GM21423 (cell line): Measurements from ENCODE around the gene CDH2.

ENCODE experiments used
- ATAC-seq: cut with Tn5 transposase; IDR thresholded peaks from one replicate; pipeline ENCODE4 v1.9.1; 2021; ENCODE audit warnings: mild to moderate bottlenecking, moderate library complexity; ENCODE audit not compliant: unreplicated experiment

The CDH2 gene

DNA sequence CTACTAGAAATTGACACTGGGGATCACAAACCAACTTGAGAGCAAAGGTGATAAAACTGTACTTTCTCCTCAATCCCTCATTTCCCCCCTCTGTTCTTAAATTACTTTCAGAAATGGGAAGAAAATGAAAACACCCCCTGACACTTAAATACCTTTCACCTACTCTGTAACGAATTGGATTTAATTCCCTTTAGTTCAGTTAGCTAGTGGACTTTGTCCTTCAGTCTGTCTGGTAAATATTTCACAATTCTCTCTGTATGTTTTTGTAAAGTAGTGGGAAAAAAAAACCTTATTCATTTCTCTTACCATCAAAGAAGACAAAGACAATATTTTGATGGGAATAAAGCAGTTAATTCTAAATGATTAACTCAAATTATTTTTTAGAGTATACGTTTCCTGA, 85.7 kb downstream of the CDH2 start:
- ATAC-seq, result no peak

DNA sequence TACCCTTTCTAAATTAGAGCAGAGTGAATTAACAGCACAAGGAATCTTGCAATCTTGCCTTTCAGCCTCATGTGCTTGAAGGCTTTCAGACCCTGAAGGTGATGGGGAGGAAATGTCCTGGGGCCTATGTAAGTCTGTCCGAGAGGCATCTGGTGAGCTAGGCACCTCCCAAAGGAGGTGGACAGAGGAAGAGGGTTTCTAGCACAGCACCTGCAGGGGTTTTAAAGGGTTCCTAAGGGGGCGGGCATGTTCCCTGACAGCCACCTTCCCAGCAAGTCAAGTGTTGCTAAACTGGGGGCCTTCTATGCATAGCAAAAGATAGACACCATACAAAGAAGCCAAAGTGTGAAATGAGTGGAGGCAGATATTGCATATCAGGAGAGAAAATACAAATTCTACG, 88.5 kb downstream of the CDH2 start:
- no peak for ATAC-seq

GRCh38 chr18:28086670-28087552, 90.0 kb downstream of the CDH2 start:
- ATAC-seq, result no peak

GRCh38 chr18:28081516-28081915, 95.4 kb downstream of the CDH2 start:
- ATAC-seq, result no peak

DNA sequence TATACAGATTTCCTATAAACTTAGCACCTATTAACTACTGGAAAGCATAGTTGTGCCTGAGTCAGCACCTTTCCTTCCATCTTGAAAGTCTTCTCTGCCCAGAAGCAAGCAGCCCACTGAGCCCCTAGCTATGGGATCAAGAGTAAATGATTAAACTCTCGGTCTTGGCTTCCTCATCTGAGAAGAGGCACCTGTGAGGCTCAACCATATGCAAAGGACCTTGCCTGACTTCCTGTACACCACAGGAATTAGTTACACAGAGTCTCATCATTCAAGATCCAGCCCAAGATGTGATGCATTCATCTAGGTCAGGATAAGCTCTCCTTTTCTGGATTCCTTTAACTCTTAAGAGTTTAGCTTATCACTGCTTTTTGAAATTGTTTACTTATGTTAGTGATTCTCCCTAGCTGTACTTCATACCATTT, 96.0 kb downstream of the CDH2 start:
- no peak for ATAC-seq

DNA sequence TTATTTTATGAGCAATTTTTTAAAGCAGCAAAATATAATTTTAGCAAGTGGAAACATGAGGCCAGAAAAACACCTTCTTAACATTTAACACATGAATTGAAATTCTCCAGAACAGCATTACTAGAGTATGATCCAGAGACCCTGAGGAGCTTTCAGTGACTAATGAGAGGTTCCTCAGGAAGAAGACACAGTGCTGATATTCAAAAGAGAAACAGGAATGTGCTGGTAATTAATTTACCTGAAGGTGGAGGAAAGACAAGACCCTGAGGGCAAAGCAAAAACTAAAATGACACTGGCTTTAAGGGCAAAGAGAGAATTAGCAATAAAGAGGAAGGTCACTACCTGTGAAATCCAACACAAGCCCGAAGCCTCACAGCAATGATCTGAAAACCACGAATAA, 97.0 kb downstream of the CDH2 start:
- no peak for ATAC-seq

- no peak for ATAC-seq
These were observed 98.1 kb downstream of the CDH2 start for GRCh38 chr18:28078849-28079248.

DNA sequence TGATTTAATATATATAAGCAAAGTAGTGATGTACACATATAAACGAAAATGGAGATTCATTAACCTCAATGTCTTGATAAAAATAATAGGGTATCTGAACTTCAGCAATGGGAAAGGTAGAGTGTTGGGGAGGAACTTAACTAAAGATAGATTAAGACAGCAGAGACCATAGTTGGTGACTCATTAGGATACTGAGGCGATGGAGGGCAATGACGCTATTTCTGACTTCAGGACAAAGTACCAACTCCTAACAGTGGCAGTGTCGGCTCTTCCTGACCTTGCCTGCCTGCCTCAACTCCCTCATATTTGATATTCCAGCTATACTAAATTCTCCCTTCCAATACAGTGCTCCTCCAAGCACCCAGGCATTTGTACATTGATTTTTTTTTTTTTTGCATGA, 98.6 kb downstream of the CDH2 start:
- ATAC-seq, result no peak

- no peak for ATAC-seq
These were observed 101.4 kb downstream of the CDH2 start for GRCh38 chr18:28075501-28075900.

- no peak for ATAC-seq
These were observed 102.9 kb downstream of the CDH2 start for GRCh38 chr18:28074076-28074475.

- no peak for ATAC-seq
These were observed 103.3 kb downstream of the CDH2 start for GRCh38 chr18:28073658-28074057.

DNA sequence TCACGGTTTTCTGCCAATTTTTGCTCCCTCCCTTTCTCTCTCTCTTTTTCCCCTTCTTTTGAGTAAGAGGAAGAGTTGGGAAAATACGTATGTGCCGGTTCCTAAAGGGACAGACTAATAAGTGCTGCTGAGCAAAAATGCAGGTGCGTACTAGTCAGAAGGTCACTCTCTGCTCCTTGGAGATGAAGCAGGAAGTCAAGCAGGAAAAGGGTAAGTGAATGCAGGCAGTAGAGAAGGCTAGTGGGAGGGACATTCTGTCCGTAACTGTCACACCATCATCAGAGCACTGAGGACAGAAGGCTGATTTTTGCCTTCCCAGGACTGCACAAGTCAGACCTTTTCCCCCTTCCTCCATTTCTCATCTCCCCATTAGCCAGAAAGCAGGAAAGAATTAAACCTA, 105.7 kb downstream of the CDH2 start:
- no peak for ATAC-seq

GRCh38 chr18:28068207-28068606, 108.7 kb downstream of the CDH2 start:
- ATAC-seq, result no peak

- no peak for ATAC-seq
These were observed 109.6 kb downstream of the CDH2 start for GRCh38 chr18:28067346-28067745.

GRCh38 chr18:28065793-28066186, 111.1 kb downstream of the CDH2 start:
- ATAC-seq, result no peak

DNA sequence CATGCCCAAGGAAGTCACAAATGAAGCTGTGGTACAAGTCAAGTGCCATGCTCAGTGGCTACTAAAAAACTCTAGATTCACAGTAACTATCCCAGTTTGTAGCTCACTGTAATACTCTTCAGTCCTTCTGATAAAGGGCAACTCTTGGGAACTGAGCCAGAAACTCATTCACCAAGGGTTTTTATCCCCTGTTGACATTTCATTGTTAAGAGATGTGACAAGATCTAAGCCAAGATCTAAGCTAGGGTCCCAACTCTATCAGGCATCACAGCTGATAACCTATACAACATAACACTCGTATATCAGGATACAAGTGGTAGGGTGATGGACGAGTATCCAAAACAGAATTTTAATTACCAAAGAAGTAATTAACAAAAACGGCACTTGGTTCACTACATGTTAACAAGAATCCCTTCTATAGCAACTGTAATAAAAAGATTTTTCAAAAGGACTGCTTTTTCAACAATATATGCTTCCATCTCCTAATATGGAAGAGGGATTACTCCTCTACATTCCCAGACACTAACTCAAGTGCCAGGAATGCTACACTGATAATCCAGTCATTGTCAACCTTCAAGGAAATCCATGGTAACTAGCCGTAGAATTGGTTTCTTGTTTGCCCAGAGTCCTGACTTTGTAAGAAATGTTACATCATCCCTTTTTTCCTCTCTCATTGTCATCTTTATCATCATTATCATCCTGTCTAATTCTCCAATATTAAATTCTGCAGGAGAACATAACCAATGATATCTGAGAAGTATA, 111.7 kb downstream of the CDH2 start:
- no peak for ATAC-seq

DNA sequence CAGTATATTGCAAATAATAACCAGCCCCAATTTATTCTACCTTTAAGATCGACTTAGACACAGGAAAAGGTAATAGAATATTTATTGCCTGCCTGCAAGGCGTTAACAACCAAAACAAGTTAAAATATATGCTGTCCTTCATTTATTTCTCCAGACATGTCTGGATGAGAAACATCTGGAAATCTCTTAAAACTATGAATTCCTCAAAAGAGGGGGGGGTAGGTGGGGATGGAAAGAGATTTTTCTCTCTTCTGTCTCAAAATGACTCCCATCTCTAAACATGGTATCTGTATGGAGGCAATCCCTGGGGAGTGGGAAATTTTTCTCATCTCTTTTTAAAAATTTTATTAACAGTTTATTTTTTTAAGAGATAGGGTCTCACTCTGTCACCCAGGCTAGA, 113.0 kb downstream of the CDH2 start:
- no peak for ATAC-seq

DNA sequence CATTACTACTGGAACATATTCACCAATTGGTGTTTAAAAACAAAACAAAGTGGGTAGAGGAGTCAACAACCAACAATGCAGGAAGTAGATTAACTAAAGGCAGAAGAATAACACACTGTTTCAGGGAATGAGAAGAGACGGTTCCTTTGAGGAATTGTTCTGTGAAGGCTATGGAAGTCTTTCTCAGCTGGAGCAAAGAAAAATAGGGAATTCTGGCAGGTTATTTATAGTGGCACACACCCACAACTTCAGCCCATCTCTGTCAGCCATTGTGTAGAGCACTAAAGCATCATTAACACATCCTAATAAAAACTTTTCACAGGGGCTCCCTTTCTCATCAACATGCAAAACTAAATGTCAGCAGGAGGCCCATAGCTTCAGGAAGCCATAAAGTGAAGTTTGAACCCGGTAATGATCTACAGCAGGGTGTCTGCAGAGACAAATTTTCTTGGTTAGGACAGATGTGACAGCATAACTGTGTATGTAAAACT, 113.6 kb downstream of the CDH2 start:
- ATAC-seq, result no peak

GRCh38 chr18:28062443-28062842, 114.5 kb downstream of the CDH2 start:
- no peak for ATAC-seq

DNA sequence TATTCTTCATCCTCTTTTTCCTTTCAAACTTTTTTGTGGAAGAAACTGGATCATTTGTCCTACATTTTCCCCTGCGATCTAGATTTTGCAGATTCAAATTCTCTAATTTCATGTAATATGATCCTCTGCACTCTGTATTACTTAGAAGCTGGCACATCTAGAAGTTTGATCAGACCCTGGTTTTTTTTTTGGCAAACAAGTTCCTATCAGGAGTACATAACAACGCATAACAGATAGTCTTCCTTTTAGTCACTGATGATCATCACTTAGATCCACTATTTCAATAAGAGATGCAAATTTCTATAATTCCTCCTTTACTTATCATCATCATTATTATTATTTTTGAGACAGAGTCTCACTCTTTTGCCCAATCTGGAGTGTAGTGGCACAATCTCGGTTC, 117.1 kb downstream of the CDH2 start:
- no peak for ATAC-seq

- no peak for ATAC-seq
These were observed 126.4 kb downstream of the CDH2 start for GRCh38 chr18:28050545-28050944.

DNA sequence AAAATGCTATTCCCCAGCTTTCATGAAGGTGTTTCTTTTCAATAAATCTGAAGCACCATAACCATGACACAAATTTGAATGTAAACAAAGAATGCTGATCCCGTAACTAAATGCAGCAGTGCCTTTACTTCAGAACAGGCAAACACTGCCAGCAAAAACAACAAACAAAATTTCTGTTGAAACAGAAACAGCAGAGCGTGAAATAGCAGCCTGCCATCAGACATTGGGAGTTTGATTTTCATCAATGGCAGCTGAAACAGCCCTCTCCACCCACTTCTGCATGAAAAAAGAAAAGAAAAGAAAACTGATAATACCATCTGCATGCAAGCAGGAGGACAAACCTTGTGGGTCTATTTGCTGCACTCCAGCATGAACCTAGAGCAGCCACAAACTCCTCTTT, 128.3 kb downstream of the CDH2 start:
- no peak for ATAC-seq
